Thyroid gland (tissue), 4 donors: ENCODE results near the gene LEUTX. TPM values are rescaled to one million over a fixed set of nuclear protein-coding genes. Genes with fewer than 3 reads are reported as not detected.
A peak's percentile ranks its signal among the peaks of the same experiment; 100 is the strongest.

ENCODE experiments used
- DNase-seq, 2 donors: peaks; one replicate each; pipeline ENCODE4 v3.0.0-alpha.2; 2019
- H3K27ac ChIP-seq, 3 donors: fragments of 200-600 bp; sonication (generic); 1 replicate in 2 of 3; 2 replicates in 1 of 3; pipeline ENCODE4 v1.5.1; 2016 to 2019; ENCODE audit warnings: mild to moderate bottlenecking in 1 of 3, moderate library complexity in 1 of 3
- H3K27me3 ChIP-seq: fragments of 200-600 bp; sonication (generic); one replicate; pipeline ENCODE4 v1.5.1; 2019
- H3K36me3 ChIP-seq, 2 donors: fragments of 200-600 bp; sonication (generic); one replicate each; pipeline ENCODE4 v1.5.1; 2016 to 2019
- H3K4me1 ChIP-seq, 2 donors: fragments of 200-600 bp; sonication (generic); one replicate each; pipeline ENCODE4 v1.5.1; 2017 to 2019
- H3K4me3 ChIP-seq, 3 donors: fragments of 200-600 bp; sonication (generic); replicated peaks in 1 of 3; 1 replicate in 2 of 3; 2 replicates in 1 of 3; pipeline ENCODE4 v1.5.1; 2016; ENCODE audit warnings: mild to moderate bottlenecking in 1 of 3
- H3K9me3 ChIP-seq: fragments of 200-600 bp; sonication (generic); one replicate; pipeline ENCODE4 v1.5.1; 2017
- POLR2A ChIP-seq, 2 donors: fragments of 450-650 bp; IDR thresholded peaks; one replicate each; pipeline ENCODE4 v1.6.1; 2017; ENCODE audit warnings: antibody characterized with exemption in 2 of 2, mild to moderate bottlenecking in 2 of 2, moderate library complexity in 1 of 2
- WGBS, 2 donors: methylation state at CpG; one replicate each; pipeline ENCODE4 v1.1.5; 2017; 5-methylcytosine and 5-hydroxymethylcytosine counted together
- intact Hi-C: fragments of 100-400 bp; cut with DNase I; formaldehyde crosslinking; loops from one replicate; pipeline ENCODE4 v1.15.1; 2023
- total RNA-seq, 4 donors: library from RNA; depleted of rRNA; stranded (reverse); fragments of >200 nt; gene quantifications; one replicate each; pipeline ENCODE4 v1.2.3, GENCODE V29; 2016
- TF ChIP-seq, protein P1 (sequence below), 6 experiments: fragments of 200-600 bp in 3 of 6; fragments of 450-650 bp in 3 of 6; sonication (generic) in 3 of 6; IDR thresholded peaks; one replicate each; pipeline ENCODE4 v1.5.1; 2016 to 2019; ENCODE audit warnings: antibody characterized with exemption in 6 of 6, mild to moderate bottlenecking in 2 of 6, inconsistent platforms in 1 of 6, moderate library complexity in 1 of 6

The LEUTX gene
- total RNA-seq, 4 donors from 2014 or later: not detected

DNA sequence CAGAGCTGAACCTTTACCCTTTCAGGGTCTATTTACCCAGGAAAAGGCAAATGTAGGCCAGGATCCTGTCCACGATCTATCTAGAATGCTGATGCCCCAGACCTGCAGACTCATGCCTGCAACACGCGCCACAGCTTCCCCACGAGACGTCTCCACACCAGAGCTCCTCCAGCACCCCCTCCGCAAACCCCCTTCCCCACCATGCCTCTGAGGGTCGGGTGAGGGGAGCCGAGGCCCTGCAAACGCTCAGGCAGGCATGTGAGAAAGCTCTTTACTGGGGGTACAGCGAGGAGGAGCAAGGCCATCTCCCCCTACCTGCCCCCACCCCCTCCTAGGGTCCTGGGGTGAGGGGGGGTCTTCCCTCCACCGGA, 46.4 kb downstream of the LEUTX start:
- no peaks in the 10 kb centered on the region for H3K27me3 ChIP-seq
- peaks cover 47% of the 10 kb centered on the region in 2 donors for H3K36me3 ChIP-seq
- no peak overlapping the region for H3K4me3 ChIP-seq
- no peak for DNase-seq
- H3K27ac ChIP-seq: peak overlapping the region in 1 of 3 donors; percentile 18
- peaks cover 5 to 7% of the 10 kb centered on the region in 2 donors for H3K4me1 ChIP-seq
- no peaks in the 10 kb centered on the region for H3K9me3 ChIP-seq
- TF ChIP-seq, protein P1, sequence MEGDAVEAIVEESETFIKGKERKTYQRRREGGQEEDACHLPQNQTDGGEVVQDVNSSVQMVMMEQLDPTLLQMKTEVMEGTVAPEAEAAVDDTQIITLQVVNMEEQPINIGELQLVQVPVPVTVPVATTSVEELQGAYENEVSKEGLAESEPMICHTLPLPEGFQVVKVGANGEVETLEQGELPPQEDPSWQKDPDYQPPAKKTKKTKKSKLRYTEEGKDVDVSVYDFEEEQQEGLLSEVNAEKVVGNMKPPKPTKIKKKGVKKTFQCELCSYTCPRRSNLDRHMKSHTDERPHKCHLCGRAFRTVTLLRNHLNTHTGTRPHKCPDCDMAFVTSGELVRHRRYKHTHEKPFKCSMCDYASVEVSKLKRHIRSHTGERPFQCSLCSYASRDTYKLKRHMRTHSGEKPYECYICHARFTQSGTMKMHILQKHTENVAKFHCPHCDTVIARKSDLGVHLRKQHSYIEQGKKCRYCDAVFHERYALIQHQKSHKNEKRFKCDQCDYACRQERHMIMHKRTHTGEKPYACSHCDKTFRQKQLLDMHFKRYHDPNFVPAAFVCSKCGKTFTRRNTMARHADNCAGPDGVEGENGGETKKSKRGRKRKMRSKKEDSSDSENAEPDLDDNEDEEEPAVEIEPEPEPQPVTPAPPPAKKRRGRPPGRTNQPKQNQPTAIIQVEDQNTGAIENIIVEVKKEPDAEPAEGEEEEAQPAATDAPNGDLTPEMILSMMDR (IDR thresholded peaks at IDR 0.05): no peak
- no peak for TF ChIP-seq POLR2A (IDR thresholded peaks at IDR 0.05)
- intact Hi-C loops: no loop called here
- WGBS, 2 donors: 84 to 92% methylated on average over 10 to 11 of the region's 11 CpGs

- Histone ChIP-seq H3K4me3 (no peak overlapping the region), H3K27ac (no peak overlapping the region), H3K36me3 (peaks cover 52 to 53% of the 10 kb centered on the region in 2 donors), H3K27me3 (no peaks in the 10 kb centered on the region), H3K9me3 (no peaks in the 10 kb centered on the region), H3K4me1 (peaks cover 5 to 7% of the 10 kb centered on the region in 2 donors)
- DNase-seq: no peak
- TF ChIP-seq, protein P1 (IDR thresholded peaks at IDR 0.05): no peak
- intact Hi-C loops: no loop called here
- 84 to 89% methylated on average over 10 to 17 of the region's 17 CpGs for WGBS, 2 donors
Measured at GRCh38 chr19:39825531-39826076, 47.0 kb downstream of the LEUTX start.

DNA sequence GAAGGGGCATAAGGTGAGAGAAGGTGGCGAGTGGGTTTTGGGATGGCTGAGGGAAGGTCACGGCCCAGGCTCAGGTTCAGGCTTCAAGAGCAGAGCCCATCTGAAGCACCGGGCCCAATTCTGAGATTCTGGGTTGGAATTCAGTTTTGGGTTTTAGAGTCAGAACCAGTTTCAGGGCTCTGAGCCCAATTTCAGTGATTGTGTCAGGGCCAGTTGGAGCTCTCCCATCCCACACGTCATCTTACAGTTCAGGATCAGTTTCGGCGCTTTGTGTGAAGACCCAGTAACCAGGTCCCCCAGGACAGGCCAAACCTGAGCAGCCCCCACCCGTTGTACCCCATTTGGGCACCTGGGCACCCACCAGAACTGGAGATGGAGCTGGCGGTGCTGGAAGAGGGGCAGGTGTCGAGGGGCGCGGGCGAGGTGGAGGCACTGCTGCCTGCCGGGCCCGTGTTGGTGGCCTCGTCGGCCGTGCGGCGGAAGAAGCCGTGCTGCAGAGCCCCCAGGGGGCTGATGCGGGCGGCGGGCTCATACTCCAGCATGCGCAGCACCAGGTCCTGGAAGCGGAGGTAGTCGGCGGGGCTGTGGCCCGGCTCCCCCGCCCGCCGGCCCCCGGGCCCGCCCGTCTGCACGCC, 47.8 kb downstream of the LEUTX start:
- TF ChIP-seq POLR2A (IDR thresholded peaks at IDR 0.05): no peak
- TF ChIP-seq, protein P1 (IDR thresholded peaks at IDR 0.05): no peak
- 96 to 98% methylated on average over 16 to 20 of the region's 35 CpGs for WGBS, 2 donors
- DNase-seq: no peak

GRCh38 chr19:39827216-39827615, 48.6 kb downstream of the LEUTX start:
- intact Hi-C loops: no loop called here
- peaks cover 58 to 64% of the 10 kb centered on the region in 2 donors for H3K36me3 ChIP-seq

More for the DNA sequence above, 47.8 kb downstream of the LEUTX start:
- Histone ChIP-seq H3K27ac (no peak overlapping the region), H3K4me1 (peaks cover 5 to 7% of the 10 kb centered on the region in 2 donors), H3K4me3 (no peak overlapping the region), H3K27me3 (no peaks in the 10 kb centered on the region), H3K9me3 (no peaks in the 10 kb centered on the region), H3K36me3 (peaks cover 58 to 60% of the 10 kb centered on the region in 2 donors)
- intact Hi-C loops: no loop called here

More at GRCh38 chr19:39827216-39827615, 48.6 kb downstream of the LEUTX start:
- no peak overlapping the region for H3K4me3 ChIP-seq
- peaks cover 8 to 12% of the 10 kb centered on the region in 2 donors for H3K4me1 ChIP-seq
- DNase-seq: no peak
- H3K27ac ChIP-seq: no peak overlapping the region
- TF ChIP-seq, protein P1 (IDR thresholded peaks at IDR 0.05): no peak
- TF ChIP-seq POLR2A (IDR thresholded peaks at IDR 0.05): no peak
- no peaks in the 10 kb centered on the region for H3K27me3 ChIP-seq
- no peaks in the 10 kb centered on the region for H3K9me3 ChIP-seq
- 93 to 96% methylated on average over 13 of the region's 13 CpGs for WGBS, 2 donors
